ENCODE results near the gene FBXO24.

Gene FBXO24

GRCh38 chr7:100632951-100633717, 47.0 kb downstream of the FBXO24 start:
- Histone ChIP-seq H3K4me3 (ENCODE audit: low read depth, low read length) (peak overlapping the region; percentile 39), H3K27me3 (replicated peaks) (no peaks in the 10 kb centered on the region), H3K36me3 (replicated peaks) (no peaks in the 10 kb centered on the region), H3K27ac (no peak overlapping the region)
- DNase-seq, result no peak
- in situ Hi-C loops (cut with HindIII; ENCODE audit: low pct_ligation_motif_present, low sequenced_read_pairs), result no loop called here
- peak; percentile 55 for TF ChIP-seq CTCF (IDR thresholded peaks at IDR 0.05; ENCODE audit: low read depth, low read length, missing control alignments)

GRCh38 chr7:100639995-100640516, 53.9 kb downstream of the FBXO24 start:
- no peaks in the 10 kb centered on the region for H3K27me3 ChIP-seq (replicated peaks)
- no peak for TF ChIP-seq CTCF (IDR thresholded peaks at IDR 0.05; ENCODE audit: low read depth, low read length, missing control alignments)
- H3K36me3 ChIP-seq (replicated peaks), result no peaks in the 10 kb centered on the region
- no peak overlapping the region for H3K27ac ChIP-seq
- in situ Hi-C loops (cut with HindIII; ENCODE audit: low pct_ligation_motif_present, low sequenced_read_pairs), result no loop called here
- H3K4me3 ChIP-seq (ENCODE audit: low read depth, low read length), result no peak overlapping the region
- no peak for DNase-seq

- TF ChIP-seq CTCF (IDR thresholded peaks at IDR 0.05; ENCODE audit: low read depth, low read length, missing control alignments), result no peak
- DNase-seq, result no peak
- no peaks in the 10 kb centered on the region for H3K36me3 ChIP-seq (replicated peaks)
- H3K4me3 ChIP-seq (ENCODE audit: low read depth, low read length), result no peak overlapping the region
- in situ Hi-C loops (cut with HindIII; ENCODE audit: low pct_ligation_motif_present, low sequenced_read_pairs), result no loop called here
- no peak overlapping the region for H3K27ac ChIP-seq
- H3K27me3 ChIP-seq (replicated peaks), result no peaks in the 10 kb centered on the region
These were observed 54.7 kb downstream of the FBXO24 start for GRCh38 chr7:100640517-100641440.

- in situ Hi-C loops (cut with HindIII; ENCODE audit: low pct_ligation_motif_present, low sequenced_read_pairs), result no loop called here
- Histone ChIP-seq H3K27me3 (replicated peaks) (peaks cover 4% of the 10 kb centered on the region), H3K4me3 (ENCODE audit: low read depth, low read length) (no peak within 1 kb of the TSS), H3K27ac (no peak within 1 kb of the TSS), H3K36me3 (replicated peaks) (no peaks in the 10 kb centered on the region)
- DNase-seq, result no peak
- TF ChIP-seq CTCF (IDR thresholded peaks at IDR 0.05; ENCODE audit: low read depth, low read length, missing control alignments), result no peak
These were observed 55.3 kb downstream of the FBXO24 start, which contains the start of gene TFR2 for GRCh38 chr7:100641463-100641859. TFR2 (minus strand) TSS chr7:100641552; CDS start chr7:100641509, 43 bp downstream.

- no peak overlapping the region for H3K4me3 ChIP-seq (ENCODE audit: low read depth, low read length)
- in situ Hi-C loops (cut with HindIII; ENCODE audit: low pct_ligation_motif_present, low sequenced_read_pairs), result no loop called here
- H3K27ac ChIP-seq, result no peak overlapping the region
- no peak for TF ChIP-seq CTCF (IDR thresholded peaks at IDR 0.05; ENCODE audit: low read depth, low read length, missing control alignments)
- no peak for DNase-seq
- peaks cover 4% of the 10 kb centered on the region for H3K27me3 ChIP-seq (replicated peaks)
- H3K36me3 ChIP-seq (replicated peaks), result no peaks in the 10 kb centered on the region
These were observed 55.9 kb downstream of the FBXO24 start for GRCh38 chr7:100641860-100642533.
